GM12878 (cell line): Measurements from ENCODE around the gene PEX11A. TPM values are rescaled to one million over a fixed set of nuclear protein-coding genes. Genes with fewer than 3 reads are reported as not detected.

Experiments
- ATAC-seq: fragments of 200-7000 bp; cut with Tn5 transposase; 3 replicates; pipeline ENCODE4 v1.9.1; 2020; ENCODE audit warnings: mild to moderate bottlenecking, moderate library complexity
- BruUV-seq: library from RNA; stranded (reverse); fragments of 400-500 nt; replicated peaks from 2 replicates; lab custom pipeline; 2021; lab: Mats Ljungman, UMichigan
- CTCF ChIA-PET: fragments of 300-600 bp; sonication (Branson Sonifier 250); formaldehyde crosslinking; extraction: SDS; loops from one replicate; lab custom pipeline; 2021; ENCODE audit warnings: inconsistent platforms; lab: Yijun Ruan, JAX
- POLR2A ChIA-PET: fragments of 350-600 bp; formaldehyde crosslinking; extraction: SDS; loops from one replicate; lab custom pipeline; 2021; ENCODE audit warnings: inconsistent platforms; lab: Charles Lee
- RAD21 ChIA-PET: fragments of 300-600 bp; sonication (Branson Sonifier 250); formaldehyde crosslinking; loops from one replicate; lab custom pipeline; 2023; ENCODE audit warnings: antibody characterized with exemption; ENCODE audit not compliant: unreplicated experiment; lab: Charles Lee
- SMC1A ChIA-PET: fragments of 300-600 bp; sonication (Branson Sonifier 250); formaldehyde crosslinking; loops from one replicate; lab custom pipeline; 2023; ENCODE audit not compliant: unreplicated experiment, uncharacterized antibody; lab: Charles Lee
- DNase-seq: peaks from one replicate; pipeline ENCODE4 v3.0.0-alpha.2; 2011; ENCODE audit warnings: low read depth, low spot score
- FAIRE-seq: peaks from 3 replicates; lab custom pipeline; 2011; peaks lifted over from hg19 to GRCh38; lab: Jason Lieb, UNC
- H2AFZ ChIP-seq: 2 replicates; pipeline ENCODE4 v1.6.0; 2011; ENCODE audit warnings: low read depth, low read length, control low read depth; ENCODE audit not compliant: control insufficient read depth
- H3K27ac ChIP-seq: 2 replicates; pipeline ENCODE4 v1.5.1; 2011; ENCODE audit warnings: control low read depth; ENCODE audit not compliant: control insufficient read depth, insufficient read depth
- H3K27me3 ChIP-seq, 2 experiments: replicated peaks in 1 of 2; 2 replicates each; pipeline versions ENCODE4 v1.6.0 to v1.6.1; 2011; ENCODE audit warnings: low read length in 1 of 2; ENCODE audit not compliant: control insufficient read depth in 2 of 2, insufficient read depth in 2 of 2
- H3K36me3 ChIP-seq, 2 experiments: 2 replicates each; pipeline ENCODE4 v1.5.1; 2011; ENCODE audit warnings: low read length in 1 of 2; ENCODE audit not compliant: control insufficient read depth in 2 of 2, insufficient read depth in 2 of 2
- H3K4me1 ChIP-seq: 2 replicates; pipeline ENCODE4 v1.6.1; 2011; ENCODE audit warnings: mild to moderate bottlenecking, low read length, moderate library complexity, mixed read lengths; ENCODE audit not compliant: control insufficient read depth, insufficient read depth
- H3K4me2 ChIP-seq: 2 replicates; pipeline ENCODE4 v1.6.0; 2011; ENCODE audit warnings: control low read depth; ENCODE audit not compliant: control insufficient read depth, insufficient read depth
- H3K4me3 ChIP-seq: fragments of 200-600 bp; sonication (generic); 2 replicates; pipeline ENCODE4 v1.5.1; 2016
- H3K79me2 ChIP-seq: 2 replicates; pipeline ENCODE4 v1.6.0; 2011; ENCODE audit warnings: low read length; ENCODE audit not compliant: control insufficient read depth, insufficient read depth
- H3K9ac ChIP-seq: 2 replicates; pipeline ENCODE4 v1.8.0; 2011; ENCODE audit warnings: low read length, control low read depth, mixed read lengths; ENCODE audit not compliant: control insufficient read depth, insufficient read depth
- H3K9me3 ChIP-seq: replicated peaks from 3 replicates; pipeline ENCODE4 v1.5.1; 2011; ENCODE audit warnings: mild to moderate bottlenecking, low read length; ENCODE audit not compliant: control insufficient read depth, insufficient read depth
- H4K20me1 ChIP-seq: 2 replicates; pipeline ENCODE4 v1.6.0; 2011; ENCODE audit not compliant: control insufficient read depth, insufficient read depth
- EGR1 ChIP-seq, 2 experiments: IDR thresholded peaks; 1 replicate in 1 of 2; 2 replicates in 1 of 2; pipeline ENCODE4 v1.6.1; 2011 to 2012; ENCODE audit warnings: low read depth in 2 of 2, low read length in 2 of 2, borderline replicate concordance in 1 of 2, mild to moderate bottlenecking in 1 of 2, moderate library complexity in 1 of 2
- JUND ChIP-seq: IDR thresholded peaks from 2 replicates; pipeline ENCODE4 v1.6.1; 2012; ENCODE audit warnings: low read depth, mild to moderate bottlenecking, low read length, improper control_type of control experiment, moderate library complexity
- MLLT1 ChIP-seq: fragments of 450-650 bp; IDR thresholded peaks from 2 replicates; pipeline ENCODE4 v1.6.1; 2016; ENCODE audit warnings: mild to moderate bottlenecking
- NRF1 ChIP-seq: conservative IDR thresholded peaks from 2 replicates; pipeline ENCODE4 v1.6.1; 2011; ENCODE audit warnings: mild to moderate bottlenecking, low read depth, low read length, improper control_type of control experiment
- PAX5 ChIP-seq: IDR thresholded peaks from 2 replicates; pipeline ENCODE4 v1.6.1; 2011; ENCODE audit warnings: low read depth, low read length, borderline replicate concordance
- POLR2AphosphoS2 ChIP-seq: IDR thresholded peaks from 2 replicates; pipeline ENCODE4 v1.6.1; 2011; ENCODE audit warnings: low read depth, mild to moderate bottlenecking, low read length, improper control_type of control experiment, moderate library complexity
- POLR2AphosphoS5 ChIP-seq: IDR thresholded peaks from 2 replicates; pipeline ENCODE4 v1.6.1; 2011; ENCODE audit warnings: mild to moderate bottlenecking, low read length, inconsistent platforms
- RCOR1 ChIP-seq: conservative IDR thresholded peaks from 2 replicates; pipeline ENCODE4 v1.6.1; 2012; ENCODE audit warnings: low read depth, low read length, improper control_type of control experiment
- SMC3 ChIP-seq: IDR thresholded peaks from 2 replicates; pipeline ENCODE4 v1.6.1; 2011; ENCODE audit warnings: low read length, improper control_type of control experiment, borderline replicate concordance
- SPI1 ChIP-seq: IDR thresholded peaks from 2 replicates; pipeline ENCODE4 v1.6.1; 2011; ENCODE audit warnings: low read depth, mild to moderate bottlenecking, low read length, moderate library complexity, borderline replicate concordance; ENCODE audit not compliant: insufficient read depth
- STAT1 ChIP-seq: fragments of 450-650 bp; conservative IDR thresholded peaks from 2 replicates; pipeline ENCODE4 v1.6.1; 2014; ENCODE audit warnings: antibody characterized with exemption, mild to moderate bottlenecking
- SUPT20H ChIP-seq: IDR thresholded peaks from 2 replicates; pipeline ENCODE4 v1.6.1; 2011; ENCODE audit warnings: low read depth, mild to moderate bottlenecking, low read length, moderate library complexity, borderline replicate concordance; ENCODE audit not compliant: control insufficient read depth
- USF2 ChIP-seq: IDR thresholded peaks from 2 replicates; pipeline ENCODE4 v1.6.1; 2011; ENCODE audit warnings: low read depth, low read length, improper control_type of control experiment, borderline replicate concordance
- ZBED1 ChIP-seq: IDR thresholded peaks from 2 replicates; pipeline ENCODE4 v1.6.1; 2016; ENCODE audit warnings: borderline replicate concordance
- ZBTB11 ChIP-seq: fragments of 450-650 bp; formaldehyde crosslinking; IDR thresholded peaks from 2 replicates; pipeline ENCODE4 v1.5.0; 2022; ENCODE audit warnings: mild to moderate bottlenecking, missing genetic modification characterization
- WGBS: methylation state at CpG from one replicate; pipeline ENCODE4 v1.1.6; 2016; ENCODE audit warnings: low lambda C conversion rate; ENCODE audit not compliant: insufficient replicate concordance, insufficient coverage; ENCODE audit errors: missing lambda C conversion rate; 5-methylcytosine and 5-hydroxymethylcytosine counted together
- in situ Hi-C: fragments of 300-500 bp; cut with MboI; formaldehyde crosslinking; loops from 9 replicates; pipeline ENCODE4 v1.14.3; 2018; ENCODE audit warnings: mixed read lengths
- intact Hi-C: fragments of 100-400 bp; cut with micrococcal nuclease; formaldehyde crosslinking; loops from one replicate; pipeline ENCODE4 v1.14.2; 2022; ENCODE audit not compliant: unreplicated experiment
- polyA plus RNA-seq, 11 experiments: library from polyadenylated mRNA; depleted of rRNA in 4 of 11; unstranded in 6 of 11; stranded (reverse) in 5 of 11; fragments of >200 nt; fragmentation: Nextera tagmentation in 4 of 11; fragmentation: Illumina TruSeq in 1 of 11; extraction: Ambion mirVana in 4 of 11; extraction: Trizol in 1 of 11; gene quantifications; 1 replicate in 1 of 11; 2 replicates in 10 of 11; pipeline versions ENCODE4 v1.2.1 to v1.2.3, GENCODE V29; 2011 to 2016; ENCODE audit warnings: inconsistent platforms in 2 of 11, missing spikeins in 2 of 11, low read depth in 1 of 11
- total RNA-seq, 4 experiments: library from RNA; depleted of rRNA in 3 of 4; stranded (reverse); fragments of >200 nt in 3 of 4; fragmentation: Illumina TruSeq in 1 of 4; extraction: Trizol in 1 of 4; gene quantifications; 2 replicates each; pipeline versions ENCODE4 v1.2.1 to v1.2.3, GENCODE V29; 2013 to 2021

PEX11A gene
- total and polyA plus RNA-seq, 10 of the 15 experiments (the other 5 are each of a cell fraction or from before 2014, with no cell fraction given), result 1.4 to 2.8 (median 2.0) TPM

- TF ChIP-seq EGR1 (IDR thresholded peaks at IDR 0.05; ENCODE audit: borderline replicate concordance in 1 of 2, low read depth in 2 of 2, low read length in 2 of 2) (no peak), ZBED1 (no peak), RCOR1 (no peak), MLLT1 (no peak), POLR2AphosphoS2 (no peak), NRF1 (no peak), STAT1 (no peak), POLR2AphosphoS5 (no peak), PAX5 (no peak), SMC3 (no peak), USF2 (no peak)
- TF ChIP-seq, all 136 proteins: peak for 0
Measured at GRCh38 chr15:89679212-89679611, 11.3 kb downstream of the PEX11A start, which contains the start of gene PLIN1 (continued).

- Histone ChIP-seq H3K9me3 (no peaks in the 10 kb centered on the region), H3K79me2 (no peaks in the 10 kb centered on the region), H3K9ac (no peak overlapping the region), H3K36me3 (no peaks in the 10 kb centered on the region), H3K27ac (no peak overlapping the region), H3K27me3 (no peaks in the 10 kb centered on the region), H4K20me1 (no peaks in the 10 kb centered on the region), H3K4me3 (no peak overlapping the region), H2AFZ (no peak overlapping the region), H3K4me1 (no peaks in the 10 kb centered on the region), H3K4me2 (no peak overlapping the region)
- intact Hi-C loops, result no loop called here
- BruUV-seq, result no TSS peak
- DNase-seq, result no peak
- ChIA-PET SMC1A (no interaction called here), CTCF (no interaction called here), POLR2A (no interaction called here), RAD21 (no interaction called here)
- 9% methylated on average over 1 of the region's 1 CpG for WGBS
- FAIRE-seq, result no peak
- in situ Hi-C loops, result no loop called here
- ATAC-seq, result no peak
- TF ChIP-seq ZBTB11, result no peak
- no peak for TF ChIP-seq JUND
- no peak for TF ChIP-seq SPI1
- no peak for TF ChIP-seq SUPT20H
- TF ChIP-seq MLLT1, result no peak
Measured at GRCh38 chr15:89677381-89677780, 13.2 kb downstream of the PEX11A start.
